CD14-positive monocyte (primary cell): ENCODE results near the gene SMAD3. TPM values are rescaled to one million over a fixed set of nuclear protein-coding genes. Genes with fewer than 3 reads are reported as not detected.

Experiments used
- DNase-seq, 3 donors: peaks; one replicate each; pipeline ENCODE4 v3.0.0-alpha.2; 2011 to 2022
- H2AFZ ChIP-seq: 2 replicates; pipeline ENCODE4 v1.6.0; 2012; ENCODE audit warnings: mild to moderate bottlenecking, low read depth, low read length, inconsistent platforms; ENCODE audit not compliant: insufficient read depth, poor library complexity, severe bottlenecking
- H3K27ac ChIP-seq, 2 donors: 1 replicate in 1 of 2; 2 replicates in 1 of 2; pipeline ENCODE4 v1.5.1; 2012 to 2013; ENCODE audit warnings: low read length in 2 of 2, control low read depth in 1 of 2, inconsistent platforms in 1 of 2, low read depth in 1 of 2, mild to moderate bottlenecking in 1 of 2
- H3K27me3 ChIP-seq, 2 donors: one replicate each; pipeline versions ENCODE4 v1.6.0 to v1.6.1; 2011 to 2013; ENCODE audit warnings: low read length in 2 of 2; ENCODE audit not compliant: control insufficient read depth in 2 of 2, insufficient read depth in 2 of 2
- H3K36me3 ChIP-seq, 2 donors: replicated peaks in 1 of 2; 1 replicate in 1 of 2; 2 replicates in 1 of 2; pipeline versions ENCODE4 v1.5.1 to v1.6.1; 2012 to 2013; ENCODE audit warnings: low read length in 2 of 2, control low read depth in 1 of 2, inconsistent platforms in 1 of 2, mild to moderate bottlenecking in 1 of 2; ENCODE audit not compliant: insufficient read depth in 2 of 2, control insufficient read depth in 1 of 2
- H3K4me1 ChIP-seq, 2 donors: 1 replicate in 1 of 2; 2 replicates in 1 of 2; pipeline versions ENCODE4 v1.5.1 to v1.6.1; 2012 to 2013; ENCODE audit warnings: low read length in 2 of 2, control low read depth in 1 of 2, inconsistent platforms in 1 of 2, mild to moderate bottlenecking in 1 of 2, moderate library complexity in 1 of 2; ENCODE audit not compliant: insufficient read depth in 2 of 2, control insufficient read depth in 1 of 2
- H3K4me2 ChIP-seq: replicated peaks from 2 replicates; pipeline ENCODE3; 2012; ENCODE audit warnings: low read length, moderate library complexity, mild to moderate bottlenecking; ENCODE audit not compliant: poor library complexity, severe bottlenecking; ENCODE audit errors: extremely low read depth
- H3K4me3 ChIP-seq, 3 experiments: fragments of 200-600 bp in 1 of 3; sonication (generic) in 1 of 3; replicated peaks in 1 of 3; 1 replicate in 2 of 3; 2 replicates in 1 of 3; pipeline ENCODE4 v1.5.1; 2011 to 2013; ENCODE audit warnings: low read length in 3 of 3, mild to moderate bottlenecking in 3 of 3, control low read depth in 2 of 3, low read depth in 2 of 3, inconsistent platforms in 1 of 3, moderate library complexity in 1 of 3
- H3K79me2 ChIP-seq: 2 replicates; pipeline ENCODE4 v1.6.0; 2012; ENCODE audit warnings: mild to moderate bottlenecking, control low read depth, inconsistent platforms, low read length, moderate library complexity; ENCODE audit not compliant: insufficient read depth
- H3K9ac ChIP-seq: 2 replicates; pipeline ENCODE4 v1.6.0; 2017; ENCODE audit warnings: low read length, mild to moderate bottlenecking; ENCODE audit not compliant: insufficient read depth, poor library complexity, severe bottlenecking
- H3K9me3 ChIP-seq, 2 donors: replicated peaks in 1 of 2; 1 replicate in 1 of 2; 2 replicates in 1 of 2; pipeline versions ENCODE4 v1.5.1 to v1.6.1; 2012 to 2013; ENCODE audit warnings: low read length in 2 of 2, control low read depth in 1 of 2; ENCODE audit not compliant: control insufficient read depth in 1 of 2, insufficient read depth in 1 of 2
- H4K20me1 ChIP-seq: 2 replicates; pipeline ENCODE4 v1.6.0; 2012; ENCODE audit warnings: mild to moderate bottlenecking, low read length, control low read depth, moderate library complexity; ENCODE audit not compliant: insufficient read depth
- H3K27ac Mint-ChIP-seq, 7 donors: one replicate each; pipeline ENCODE4 v1.8.0; 2020; ENCODE audit warnings: mild to moderate bottlenecking in 7 of 7, mixed read lengths in 7 of 7, moderate library complexity in 6 of 7, inconsistent platforms in 2 of 7
- H3K27me3 Mint-ChIP-seq, 3 donors: one replicate each; pipeline ENCODE4 v1.8.0; 2021 to 2022; ENCODE audit warnings: low read depth in 3 of 3, mild to moderate bottlenecking in 3 of 3, mixed read lengths in 3 of 3, moderate library complexity in 3 of 3, inconsistent platforms in 1 of 3
- H3K36me3 Mint-ChIP-seq, 2 donors: one replicate each; pipeline ENCODE4 v1.8.0; 2020; ENCODE audit warnings: mixed read lengths in 2 of 2, inconsistent platforms in 1 of 2, mild to moderate bottlenecking in 1 of 2
- H3K4me1 Mint-ChIP-seq: one replicate; pipeline ENCODE4 v1.8.0; 2020; ENCODE audit warnings: mild to moderate bottlenecking, mixed read lengths
- H3K4me3 Mint-ChIP-seq, 2 donors: one replicate each; pipeline ENCODE4 v1.8.0; 2020; ENCODE audit warnings: mild to moderate bottlenecking in 2 of 2, mixed read lengths in 2 of 2, moderate library complexity in 1 of 2
- H3K9me3 Mint-ChIP-seq, 7 donors: one replicate each; pipeline ENCODE4 v1.8.0; 2020 to 2022; ENCODE audit warnings: mixed read lengths in 7 of 7, mild to moderate bottlenecking in 6 of 7, moderate library complexity in 6 of 7, inconsistent platforms in 2 of 7
- CTCF ChIP-seq: fragments of 200-600 bp; IDR thresholded peaks from one replicate; pipeline ENCODE4 v1.8.0; 2022; ENCODE audit warnings: antibody characterized with exemption, mild to moderate bottlenecking
- WGBS: methylation state at CpG from one replicate; pipeline ENCODE4 v1.1.5; 2013; ENCODE audit warnings: missing lambda C conversion rate; ENCODE audit not compliant: insufficient coverage; 5-methylcytosine and 5-hydroxymethylcytosine counted together
- intact Hi-C, 2 donors: fragments of 100-400 bp; cut with micrococcal nuclease; formaldehyde crosslinking; loops; one replicate each; pipeline versions ENCODE4 v1.15.0 to v1.15.1; 2023
- polyA plus RNA-seq, 3 donors: library from polyadenylated mRNA; depleted of rRNA in 1 of 3; unstranded in 2 of 3; stranded (reverse) in 1 of 3; fragments of 300-500 nt in 2 of 3; fragments of >200 nt in 1 of 3; fragmentation: Illumina TruSeq in 2 of 3; gene quantifications; 1 replicate in 2 of 3; 2 replicates in 1 of 3; pipeline ENCODE4 v1.2.3, GENCODE V29; 2012 to 2021

The SMAD3 gene
- polyA plus RNA-seq, 3 donors = 4.4 to 41.7 (median 5.4) TPM

DNA sequence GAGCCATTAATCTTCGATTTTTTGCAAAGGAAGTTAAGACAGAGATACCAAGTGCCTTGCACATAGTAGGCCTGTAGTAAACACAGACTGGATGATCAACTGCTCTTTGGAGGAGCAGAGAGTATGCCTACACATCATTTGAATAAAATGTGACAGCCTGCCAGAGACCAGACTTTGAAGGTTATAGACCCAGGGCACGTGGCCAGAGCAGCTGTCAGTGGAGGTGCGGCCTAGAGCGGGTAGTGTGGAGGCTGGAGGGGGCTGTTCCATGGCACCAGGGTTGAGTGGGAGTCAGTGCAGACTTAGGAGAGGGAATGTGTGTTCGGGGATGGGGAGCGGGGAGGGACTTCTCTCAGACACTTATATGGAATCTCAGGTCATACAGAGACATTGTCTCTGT is 80.8 kb downstream of the SMAD3 start:
- Histone ChIP-seq H3K27ac (peak overlapping the region; percentile 75 to 93), H3K4me2 (no peak overlapping the region), H3K27me3 (no peaks in the 10 kb centered on the region), H3K4me3 (no peak overlapping the region), H4K20me1 (no peaks in the 10 kb centered on the region), H3K9me3 (no peaks in the 10 kb centered on the region), H3K79me2 (peaks cover 79% of the 10 kb centered on the region), H2AFZ (no peak overlapping the region), H3K4me1 (peaks cover 73 to 79% of the 10 kb centered on the region in 2 donors), H3K9ac (peak overlapping the region; percentile 29), H3K36me3 (no peaks in the 10 kb centered on the region)
- Mint-ChIP-seq H3K9me3 (no peaks in the 10 kb centered on the region), H3K36me3 (peaks cover 18 to 25% of the 10 kb centered on the region in 2 donors), H3K27ac (peak overlapping the region; percentile 90 to 99 (median 98)), H3K4me1 (peaks cover 77% of the 10 kb centered on the region), H3K27me3 (peaks cover 0 to 2% (median 0%) of the 10 kb centered on the region in 3 donors), H3K4me3 (no peak overlapping the region)
- intact Hi-C loops = loop anchor here in 1 of 2 donors (5.0 kb wide), 2 partner anchors 39 to 54 kb away; no protein-coding TSS in a partner anchor
- 81% methylated on average over 3 of the region's 6 CpGs for WGBS
- DNase-seq = no peak
- TF ChIP-seq CTCF = no peak

GRCh38 chr15:67146875-67147381 is 81.5 kb downstream of the SMAD3 start:
- no peak for TF ChIP-seq CTCF
- H3K9me3 ChIP-seq = no peaks in the 10 kb centered on the region
- peaks cover 70 to 73% of the 10 kb centered on the region in 2 donors for H3K4me1 ChIP-seq
- no peak overlapping the region for H2AFZ ChIP-seq
- H3K27me3 ChIP-seq = no peaks in the 10 kb centered on the region
- peak overlapping the region; percentile 2 to 46 for H3K4me3 Mint-ChIP-seq
- H3K9ac ChIP-seq = peak overlapping the region; percentile 60
- no peaks in the 10 kb centered on the region for H4K20me1 ChIP-seq
- H3K4me3 ChIP-seq = no peak overlapping the region
- intact Hi-C loops = loop anchor here in 1 of 2 donors (5.0 kb wide), 2 partner anchors 40 to 55 kb away; no protein-coding TSS in a partner anchor
- peak; percentile 90 to 91 (median 90) for DNase-seq
- 23% methylated on average over 3 of the region's 10 CpGs for WGBS
- no peaks in the 10 kb centered on the region for H3K36me3 ChIP-seq
- H3K4me1 Mint-ChIP-seq = peaks cover 75% of the 10 kb centered on the region
- no peaks in the 10 kb centered on the region for H3K9me3 Mint-ChIP-seq
- peaks cover 0 to 2% (median 0%) of the 10 kb centered on the region in 3 donors for H3K27me3 Mint-ChIP-seq
- peaks cover 76% of the 10 kb centered on the region for H3K79me2 ChIP-seq
- H3K36me3 Mint-ChIP-seq = peaks cover 14 to 20% of the 10 kb centered on the region in 2 donors
- H3K4me2 ChIP-seq = peak overlapping the region; percentile 11
- peak overlapping the region; percentile 75 to 93 for H3K27ac ChIP-seq
- peak overlapping the region; percentile 90 to 99 (median 98) for H3K27ac Mint-ChIP-seq
